HCT116 (cell line): ENCODE measurements around the gene PITPNC1. TPM values are rescaled to one million over a fixed set of nuclear protein-coding genes. Genes with fewer than 3 reads are reported as not detected.

Experiments used
- ATAC-seq: fragments of 200-7000 bp; cut with Tn5 transposase; 2 replicates; pipeline ENCODE4 v1.9.1; 2020; ENCODE audit warnings: mild to moderate bottlenecking, moderate library complexity
- BruUV-seq: library from RNA; stranded (reverse); fragments of 400-500 nt; replicated peaks from 2 replicates; lab custom pipeline; 2021; lab: Mats Ljungman, UMichigan
- CTCF ChIA-PET: fragments of 300-600 bp; sonication (Branson Sonifier 250); formaldehyde crosslinking; loops from one replicate; lab custom pipeline; 2021; ENCODE audit warnings: antibody characterized with exemption; lab: Charles Lee
- POLR2A ChIA-PET: fragments of 300-600, 350-600 bp; sonication (Branson Sonifier 250); formaldehyde crosslinking; loops from one replicate; lab custom pipeline; 2021; ENCODE audit warnings: antibody characterized with exemption; lab: Charles Lee
- RAD21 ChIA-PET, 2 experiments: fragments of 300-600 bp; sonication (Branson Sonifier 250); formaldehyde crosslinking; loops; one replicate each; lab custom pipeline; 2023; ENCODE audit warnings: low total read pairs in 2 of 2; ENCODE audit not compliant: uncharacterized antibody in 2 of 2, unreplicated experiment in 2 of 2, low non-redundant PET in 1 of 2; lab: Charles Lee
- DNase-seq: peaks from one replicate; pipeline ENCODE4 v3.0.0-alpha.2; 2010; ENCODE audit warnings: low read depth, low spot score
- H2AFZ ChIP-seq: fragments of 200-600 bp; shearing (Covaris generic), sonication (generic); 2 replicates; pipeline ENCODE4 v1.6.1; 2017; ENCODE audit warnings: low read depth, mixed run types, mixed read lengths, antibody characterized with exemption, low read length; ENCODE audit not compliant: poor library complexity, severe bottlenecking
- H3K27ac ChIP-seq: 2 replicates; pipeline ENCODE4 v1.5.1; 2012; ENCODE audit warnings: low read depth, low read length
- H3K27me3 ChIP-seq: fragments of 200-600 bp; sonication (generic); 2 replicates; pipeline ENCODE4 v1.6.1; 2016; ENCODE audit warnings: mixed run types, low read length, mixed read lengths; ENCODE audit not compliant: insufficient read depth
- H3K36me3 ChIP-seq, 2 experiments: fragments of 200-500 bp in 1 of 2; fragments of 200-600 bp in 1 of 2; sonication (Bioruptor generic) in 1 of 2; sonication (generic) in 1 of 2; 2 replicates each; pipeline versions ENCODE4 v1.5.1 to v1.6.1; 2014 to 2016; ENCODE audit warnings: low read length in 2 of 2, inconsistent platforms in 1 of 2, mixed read lengths in 1 of 2, mixed run types in 1 of 2; ENCODE audit not compliant: insufficient read depth in 2 of 2, control insufficient read depth in 1 of 2
- H3K4me1 ChIP-seq, 2 experiments: fragments of 200-600 bp in 1 of 2; sonication (generic) in 1 of 2; 2 replicates each; pipeline versions ENCODE4 v1.5.1 to v1.6.1; 2012 to 2017; ENCODE audit warnings: low read length in 2 of 2, inconsistent platforms in 1 of 2, mild to moderate bottlenecking in 1 of 2, mixed read lengths in 1 of 2, mixed run types in 1 of 2, moderate library complexity in 1 of 2; ENCODE audit not compliant: insufficient read depth in 2 of 2, control insufficient read depth in 1 of 2
- H3K4me2 ChIP-seq: fragments of 200-600 bp; sonication (generic); 2 replicates; pipeline ENCODE4 v1.6.1; 2017; ENCODE audit warnings: mixed run types, low read length, mixed read lengths
- H3K4me3 ChIP-seq, 2 experiments: fragments of 200-600 bp in 1 of 2; sonication (generic) in 1 of 2; replicated peaks in 1 of 2; 2 replicates each; pipeline ENCODE4 v1.5.1; 2011 to 2016; ENCODE audit warnings: low read length in 2 of 2, control low read depth in 1 of 2, low read depth in 1 of 2, mild to moderate bottlenecking in 1 of 2, mixed read lengths in 1 of 2, mixed run types in 1 of 2
- H3K79me2 ChIP-seq: fragments of 200-600 bp; sonication (generic); 2 replicates; pipeline ENCODE4 v1.6.1; 2017; ENCODE audit warnings: mild to moderate bottlenecking, mixed run types, low read length, moderate library complexity, mixed read lengths; ENCODE audit not compliant: insufficient read depth
- H3K9ac ChIP-seq: fragments of 200-600 bp; sonication (generic); 2 replicates; pipeline ENCODE4 v1.6.1; 2016; ENCODE audit warnings: low read length, mixed read lengths
- H3K9me2 ChIP-seq: fragments of 200-600 bp; sonication (generic), shearing (Covaris generic); 2 replicates; pipeline ENCODE4 v1.6.1; 2017; ENCODE audit warnings: mixed run types, mild to moderate bottlenecking, moderate library complexity; ENCODE audit not compliant: insufficient read depth
- H3K9me3 ChIP-seq, 2 experiments: fragments of 200-500 bp in 1 of 2; fragments of 200-600 bp in 1 of 2; sonication (Bioruptor generic) in 1 of 2; sonication (generic) in 1 of 2; 2 replicates each; pipeline ENCODE4 v1.6.1; 2014 to 2017; ENCODE audit warnings: low read length in 2 of 2, mixed read lengths in 2 of 2, inconsistent platforms in 1 of 2, low read depth in 1 of 2, mild to moderate bottlenecking in 1 of 2, mixed run types in 1 of 2, moderate library complexity in 1 of 2; ENCODE audit not compliant: control insufficient read depth in 1 of 2, insufficient read depth in 1 of 2
- H4K20me1 ChIP-seq: fragments of 200-600 bp; sonication (generic), shearing (Covaris generic); 2 replicates; pipeline ENCODE4 v1.6.1; 2017; ENCODE audit warnings: mixed run types, mild to moderate bottlenecking, moderate library complexity; ENCODE audit not compliant: insufficient read depth
- ATF3 ChIP-seq: IDR thresholded peaks from 2 replicates; pipeline ENCODE4 v1.6.1; 2012
- CBX3 ChIP-seq: IDR thresholded peaks from 2 replicates; pipeline ENCODE4 v1.6.1; 2012; ENCODE audit warnings: low read depth
- CTCF ChIP-seq, 3 experiments: fragments of 200-600 bp in 1 of 3; sonication (generic) in 1 of 3; IDR thresholded peaks in 2 of 3; conservative IDR thresholded peaks in 1 of 3; 2 replicates each; pipeline ENCODE4 v1.5.1; 2012 to 2017; ENCODE audit warnings: low read depth in 2 of 3, low read length in 2 of 3, antibody characterized with exemption in 1 of 3, borderline replicate concordance in 1 of 3, control low read depth in 1 of 3, mild to moderate bottlenecking in 1 of 3, mixed read lengths in 1 of 3, mixed run types in 1 of 3, moderate library complexity in 1 of 3; ENCODE audit not compliant: insufficient read depth in 1 of 3
- EZH2 ChIP-seq: fragments of 200-600 bp; sonication (generic); IDR thresholded peaks from 2 replicates; pipeline ENCODE4 v1.6.1; 2017; ENCODE audit warnings: antibody characterized with exemption, mixed run types
- EZH2phosphoT487 ChIP-seq: fragments of 200-600 bp; IDR thresholded peaks from 2 replicates; pipeline ENCODE4 v1.6.1; 2018; ENCODE audit warnings: antibody characterized with exemption, borderline replicate concordance
- FOSL1 ChIP-seq: IDR thresholded peaks from 2 replicates; pipeline ENCODE4 v1.6.1; 2012; ENCODE audit warnings: low read depth
- JUND ChIP-seq: IDR thresholded peaks from 2 replicates; pipeline ENCODE4 v1.6.1; 2012
- MAX ChIP-seq: IDR thresholded peaks from 2 replicates; pipeline ENCODE4 v1.6.1; 2012
- POLR2A ChIP-seq: IDR thresholded peaks from 2 replicates; pipeline ENCODE4 v1.7.0; 2011; ENCODE audit warnings: borderline replicate concordance; ENCODE audit not compliant: insufficient read depth, insufficient read length; ENCODE audit errors: extremely low read depth
- POLR2AphosphoS5 ChIP-seq: IDR thresholded peaks from 2 replicates; pipeline ENCODE4 v1.6.1; 2011; ENCODE audit warnings: mild to moderate bottlenecking, low read depth, low read length, moderate library complexity
- RAD21 ChIP-seq: IDR thresholded peaks from 2 replicates; pipeline ENCODE4 v1.6.1; 2012; ENCODE audit warnings: low read depth, mild to moderate bottlenecking
- SP1 ChIP-seq: IDR thresholded peaks from 2 replicates; pipeline ENCODE4 v1.6.1; 2012; ENCODE audit warnings: low read depth
- SRF ChIP-seq: IDR thresholded peaks from 2 replicates; pipeline ENCODE4 v1.6.1; 2012; ENCODE audit warnings: low read depth
- TCF7L2 ChIP-seq: IDR thresholded peaks from 2 replicates; pipeline ENCODE4 v1.7.0; 2011; ENCODE audit warnings: borderline replicate concordance, inconsistent platforms; ENCODE audit not compliant: insufficient read depth, insufficient read length; ENCODE audit errors: extremely low read depth
- YY1 ChIP-seq: IDR thresholded peaks from 2 replicates; pipeline ENCODE4 v1.6.1; 2011; ENCODE audit warnings: low read length, low read depth, moderate library complexity, mild to moderate bottlenecking; ENCODE audit not compliant: insufficient replicate concordance; ENCODE audit errors: extremely low read depth
- ZBTB33 ChIP-seq: IDR thresholded peaks from 2 replicates; pipeline ENCODE4 v1.6.1; 2011; ENCODE audit warnings: mild to moderate bottlenecking, low read length, moderate library complexity; ENCODE audit not compliant: insufficient replicate concordance; ENCODE audit errors: extremely low read depth
- ZNF274 ChIP-seq: fragments of 200-500 bp; sonication (Bioruptor generic); IDR thresholded peaks from 2 replicates; pipeline ENCODE4 v1.6.1; 2014; ENCODE audit warnings: mild to moderate bottlenecking, low read depth, low read length, inconsistent platforms
- intact Hi-C: fragments of 100-400 bp; cut with micrococcal nuclease; formaldehyde crosslinking; loops from 2 replicates; pipeline ENCODE4 v1.10.0; 2022
- total RNA-seq: library from RNA; stranded (reverse); gene quantifications from one replicate; pipeline ENCODE4 v1.2.1, GENCODE V29; 2021; ENCODE audit not compliant: unreplicated experiment
- TF ChIP-seq, protein P1 (sequence below): IDR thresholded peaks from 2 replicates; pipeline ENCODE4 v1.6.1; 2012; ENCODE audit warnings: low read depth

PITPNC1 gene
- total RNA-seq, 1 experiment from 2014 or later: 41.9 TPM

- H2AFZ ChIP-seq: no peak overlapping the region
- H3K4me2 ChIP-seq: no peak overlapping the region
- TF ChIP-seq TCF7L2: no peak
- no peak for TF ChIP-seq ZNF274
- TF ChIP-seq ZBTB33: no peak
- TF ChIP-seq EZH2phosphoT487: no peak
- no peak for TF ChIP-seq RAD21
- no peak for TF ChIP-seq JUND
- no peak for TF ChIP-seq CTCF (IDR thresholded peaks at IDR 0.05 in 2 of 3, conservative IDR thresholded peaks at IDR 0.05 in 1 of 3; ENCODE audit: borderline replicate concordance in 1 of 3, insufficient read depth in 1 of 3, low read depth in 2 of 3, low read length in 2 of 3)
- no peak for TF ChIP-seq YY1
- no peak for TF ChIP-seq SP1
- TF ChIP-seq EZH2: no peak
- TF ChIP-seq MAX: no peak
- TF ChIP-seq ATF3: no peak
- no peak for TF ChIP-seq POLR2A
- TF ChIP-seq, protein P1, sequence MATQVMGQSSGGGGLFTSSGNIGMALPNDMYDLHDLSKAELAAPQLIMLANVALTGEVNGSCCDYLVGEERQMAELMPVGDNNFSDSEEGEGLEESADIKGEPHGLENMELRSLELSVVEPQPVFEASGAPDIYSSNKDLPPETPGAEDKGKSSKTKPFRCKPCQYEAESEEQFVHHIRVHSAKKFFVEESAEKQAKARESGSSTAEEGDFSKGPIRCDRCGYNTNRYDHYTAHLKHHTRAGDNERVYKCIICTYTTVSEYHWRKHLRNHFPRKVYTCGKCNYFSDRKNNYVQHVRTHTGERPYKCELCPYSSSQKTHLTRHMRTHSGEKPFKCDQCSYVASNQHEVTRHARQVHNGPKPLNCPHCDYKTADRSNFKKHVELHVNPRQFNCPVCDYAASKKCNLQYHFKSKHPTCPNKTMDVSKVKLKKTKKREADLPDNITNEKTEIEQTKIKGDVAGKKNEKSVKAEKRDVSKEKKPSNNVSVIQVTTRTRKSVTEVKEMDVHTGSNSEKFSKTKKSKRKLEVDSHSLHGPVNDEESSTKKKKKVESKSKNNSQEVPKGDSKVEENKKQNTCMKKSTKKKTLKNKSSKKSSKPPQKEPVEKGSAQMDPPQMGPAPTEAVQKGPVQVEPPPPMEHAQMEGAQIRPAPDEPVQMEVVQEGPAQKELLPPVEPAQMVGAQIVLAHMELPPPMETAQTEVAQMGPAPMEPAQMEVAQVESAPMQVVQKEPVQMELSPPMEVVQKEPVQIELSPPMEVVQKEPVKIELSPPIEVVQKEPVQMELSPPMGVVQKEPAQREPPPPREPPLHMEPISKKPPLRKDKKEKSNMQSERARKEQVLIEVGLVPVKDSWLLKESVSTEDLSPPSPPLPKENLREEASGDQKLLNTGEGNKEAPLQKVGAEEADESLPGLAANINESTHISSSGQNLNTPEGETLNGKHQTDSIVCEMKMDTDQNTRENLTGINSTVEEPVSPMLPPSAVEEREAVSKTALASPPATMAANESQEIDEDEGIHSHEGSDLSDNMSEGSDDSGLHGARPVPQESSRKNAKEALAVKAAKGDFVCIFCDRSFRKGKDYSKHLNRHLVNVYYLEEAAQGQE: no peak
- TF ChIP-seq FOSL1: no peak
- no peak for TF ChIP-seq CBX3
- no peak for TF ChIP-seq SRF
- no peak for TF ChIP-seq POLR2AphosphoS5
- peaks cover 18 to 22% of the 10 kb centered on the region in 2 experiments for H3K4me1 ChIP-seq
- H3K36me3 ChIP-seq: no peaks in the 10 kb centered on the region
- DNase-seq (no peak), ATAC-seq (no peak)
- H3K4me3 ChIP-seq: no peak overlapping the region
- H3K79me2 ChIP-seq: peaks cover 16% of the 10 kb centered on the region; the same call in 1 of the 2 replicates
- no peak overlapping the region for H3K27ac ChIP-seq
- H3K9me2 ChIP-seq: no peaks in the 10 kb centered on the region
- RAD21 ChIA-PET: no interaction called here
- BruUV-seq: no TSS peak
- no peak overlapping the region for H3K9ac ChIP-seq
- intact Hi-C loops: no loop called here
- no peaks in the 10 kb centered on the region for H3K9me3 ChIP-seq
- H4K20me1 ChIP-seq: no peaks in the 10 kb centered on the region
- no peaks in the 10 kb centered on the region for H3K27me3 ChIP-seq
- CTCF ChIA-PET: interaction anchor here (1.9 kb wide), 1 partner anchor 17 kb away, joined by 9 read pairs; no protein-coding TSS in a partner anchor
- POLR2A ChIA-PET: interaction anchor here (1.3 kb wide), 1 partner anchor 70 kb away, joined by 4 read pairs; no protein-coding TSS in a partner anchor
These were observed 115.2 kb downstream of the PITPNC1 start for GRCh38 chr17:67492251-67492740.
